Lower lobe of right lung (tissue), 2 donors: Measurements from ENCODE around the gene PIAS3. TPM values are rescaled to one million over a fixed set of nuclear protein-coding genes. Genes with fewer than 3 reads are reported as not detected.
"Not testable (repeated sequence)": the region's sequence is repeated elsewhere in the genome, so short reads cannot be mapped to it uniquely, and the experiment has no call there.

ENCODE experiments used
- ATAC-seq, 2 donors: fragments of 200-7000 bp; cut with Tn5 transposase; one replicate each; pipeline ENCODE4 v1.9.1; 2020 to 2022; ENCODE audit warnings: mild to moderate bottlenecking in 2 of 2, moderate library complexity in 2 of 2
- DNase-seq: peaks from one replicate; pipeline ENCODE4 v3.0.0-alpha.2; 2020
- H3K27ac ChIP-seq: fragments of 200-600 bp; one replicate; pipeline ENCODE4 v1.8.0; 2022
- H3K27me3 ChIP-seq: fragments of 200-600 bp; one replicate; pipeline ENCODE4 v1.8.0; 2022; ENCODE audit warnings: low read depth
- H3K36me3 ChIP-seq: fragments of 200-600 bp; one replicate; pipeline ENCODE4 v1.8.0; 2022; ENCODE audit warnings: mild to moderate bottlenecking
- H3K4me1 ChIP-seq: fragments of 200-600 bp; one replicate; pipeline ENCODE4 v1.8.0; 2022
- H3K4me3 ChIP-seq: fragments of 200-600 bp; one replicate; pipeline ENCODE4 v1.8.0; 2022; ENCODE audit warnings: mild to moderate bottlenecking
- H3K9me3 ChIP-seq: fragments of 200-600 bp; one replicate; pipeline ENCODE4 v1.8.0; 2022
- intact Hi-C: fragments of 100-400 bp; cut with DNase I; formaldehyde crosslinking; loops from one replicate; pipeline ENCODE4 v1.11.0; 2022
- total RNA-seq: library from RNA; stranded (reverse); fragmentation: NEBNext Ultra II Directional; extraction: Animal tissue kit (Norgen Biotek cat#: 25700); gene quantifications from one replicate; pipeline ENCODE4 v1.2.1, GENCODE V29; 2021
- TF ChIP-seq, protein P1 (sequence below): fragments of 200-600 bp; IDR thresholded peaks from one replicate; pipeline ENCODE4 v1.8.0; 2022; ENCODE audit warnings: antibody characterized with exemption, mild to moderate bottlenecking
- donor health status: DM: no; HTN: yes; CAD: no; lungs with severe emphysema.

PIAS3 gene
- total RNA-seq, 1 donor from 2014 or later = 27.7 TPM

DNA sequence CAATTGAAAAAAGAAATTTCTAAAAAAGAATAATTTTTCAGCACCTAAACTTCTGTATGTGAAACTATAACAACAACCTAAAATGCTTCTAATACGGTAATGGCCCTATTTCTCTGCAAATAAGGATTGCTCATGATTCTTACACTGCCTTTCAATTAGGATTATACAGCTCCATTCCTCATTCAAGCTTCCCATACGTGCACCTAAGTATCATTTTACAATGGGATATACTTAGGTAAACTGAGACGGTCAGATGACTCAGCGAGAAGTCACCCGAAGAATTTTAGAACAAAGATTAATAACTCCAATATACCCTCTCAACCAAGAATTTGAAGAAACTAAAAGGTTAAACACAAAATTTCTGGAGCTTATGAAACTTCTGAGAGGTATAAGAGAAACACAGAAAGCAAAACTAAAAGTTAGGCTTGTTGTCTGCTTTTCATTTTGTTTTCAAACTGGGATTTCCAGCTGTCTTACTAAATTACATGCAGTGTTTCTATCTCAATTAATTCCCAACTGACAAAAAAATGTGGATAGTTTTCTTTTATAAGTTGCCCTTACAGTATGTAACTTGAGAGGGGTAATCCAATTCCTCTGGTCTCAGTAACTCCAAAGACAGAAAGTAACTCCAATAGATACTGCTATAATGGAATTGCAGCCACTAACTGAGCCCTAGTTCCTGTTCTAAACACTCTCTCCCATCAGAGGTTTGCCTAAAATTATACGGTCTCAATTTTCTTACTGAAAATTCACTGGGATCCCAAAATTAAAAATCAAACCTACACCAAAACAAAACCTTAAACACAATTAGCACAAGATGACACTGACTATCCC, 45.7 kb downstream of the PIAS3 start:
- DNase-seq, H3K9me3 ChIP-seq, intact Hi-C loops, H3K27me3 ChIP-seq, H3K27ac ChIP-seq, H3K36me3 ChIP-seq, ATAC-seq, H3K4me1 ChIP-seq, H3K4me3 ChIP-seq: not testable (repeated sequence)

DNA sequence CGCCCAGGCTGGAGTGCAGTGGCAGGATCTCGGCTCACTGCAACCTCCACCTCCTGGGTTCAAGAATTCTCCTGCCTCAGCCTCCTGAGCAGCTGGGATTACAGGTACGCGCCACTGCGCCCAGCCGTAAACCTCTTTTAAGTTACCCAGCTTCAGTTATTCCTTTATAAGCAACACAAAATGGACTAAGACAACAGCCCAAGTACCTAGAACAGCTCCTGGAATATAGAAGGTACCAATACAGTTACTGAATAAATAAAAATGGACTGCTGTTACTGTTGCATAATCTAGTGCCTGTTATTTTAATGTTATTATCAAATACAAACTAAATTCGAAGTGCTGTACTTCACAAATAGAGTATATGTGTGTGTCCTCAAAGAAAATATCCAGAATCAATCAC, 52.0 kb downstream of the PIAS3 start:
- Histone ChIP-seq H3K27ac (no peak overlapping the region), H3K27me3 (no peaks in the 10 kb centered on the region), H3K36me3 (no peaks in the 10 kb centered on the region), H3K9me3 (no peaks in the 10 kb centered on the region), H3K4me1 (peaks cover 18% of the 10 kb centered on the region), H3K4me3 (no peak overlapping the region)
- intact Hi-C loops = no loop called here
- TF ChIP-seq, protein P1, sequence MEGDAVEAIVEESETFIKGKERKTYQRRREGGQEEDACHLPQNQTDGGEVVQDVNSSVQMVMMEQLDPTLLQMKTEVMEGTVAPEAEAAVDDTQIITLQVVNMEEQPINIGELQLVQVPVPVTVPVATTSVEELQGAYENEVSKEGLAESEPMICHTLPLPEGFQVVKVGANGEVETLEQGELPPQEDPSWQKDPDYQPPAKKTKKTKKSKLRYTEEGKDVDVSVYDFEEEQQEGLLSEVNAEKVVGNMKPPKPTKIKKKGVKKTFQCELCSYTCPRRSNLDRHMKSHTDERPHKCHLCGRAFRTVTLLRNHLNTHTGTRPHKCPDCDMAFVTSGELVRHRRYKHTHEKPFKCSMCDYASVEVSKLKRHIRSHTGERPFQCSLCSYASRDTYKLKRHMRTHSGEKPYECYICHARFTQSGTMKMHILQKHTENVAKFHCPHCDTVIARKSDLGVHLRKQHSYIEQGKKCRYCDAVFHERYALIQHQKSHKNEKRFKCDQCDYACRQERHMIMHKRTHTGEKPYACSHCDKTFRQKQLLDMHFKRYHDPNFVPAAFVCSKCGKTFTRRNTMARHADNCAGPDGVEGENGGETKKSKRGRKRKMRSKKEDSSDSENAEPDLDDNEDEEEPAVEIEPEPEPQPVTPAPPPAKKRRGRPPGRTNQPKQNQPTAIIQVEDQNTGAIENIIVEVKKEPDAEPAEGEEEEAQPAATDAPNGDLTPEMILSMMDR = no peak
- no peak for DNase-seq
- no peak for ATAC-seq

DNA sequence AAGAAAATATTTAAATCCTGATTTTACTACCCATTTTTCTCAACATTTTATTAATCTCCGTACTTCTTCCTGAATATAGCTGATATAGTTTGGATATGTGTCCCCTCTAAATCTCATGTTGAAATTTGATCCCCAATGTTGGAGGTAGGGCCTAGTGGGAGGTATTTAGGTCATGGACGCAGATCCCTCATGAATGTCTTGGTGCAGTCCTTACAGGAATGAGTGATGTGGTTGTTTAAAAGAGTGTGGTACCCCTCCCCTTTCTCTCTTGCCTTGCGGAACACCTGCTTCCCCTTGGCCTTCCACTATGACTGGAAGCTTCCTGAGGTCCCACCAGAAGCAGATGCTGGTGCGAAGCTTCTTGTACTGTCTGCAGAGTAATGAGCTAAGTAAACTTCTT, 52.5 kb downstream of the PIAS3 start:
- no peak for ATAC-seq

DNA sequence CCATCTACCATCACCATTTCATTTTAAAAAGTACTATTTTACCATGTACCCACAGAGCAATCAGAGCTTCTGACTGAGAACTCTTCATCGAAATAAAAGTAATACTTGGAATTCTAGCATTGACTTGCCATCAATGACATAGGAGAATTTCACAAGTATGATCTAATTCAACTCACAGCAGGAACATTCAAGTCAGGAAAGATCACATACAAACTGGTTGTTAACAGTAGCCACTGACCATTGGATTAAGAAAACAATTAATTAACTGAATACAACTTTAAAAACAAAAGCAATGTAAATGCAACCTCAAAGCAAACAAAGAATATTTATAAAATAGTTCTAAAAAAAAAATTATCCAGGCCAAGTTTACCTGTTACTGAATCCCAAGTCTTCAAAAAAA, 53.8 kb downstream of the PIAS3 start:
- H3K4me3 ChIP-seq = no peak overlapping the region
- intact Hi-C loops = no loop called here
- H3K4me1 ChIP-seq = peaks cover 27% of the 10 kb centered on the region
- H3K36me3 ChIP-seq = no peaks in the 10 kb centered on the region
- no peaks in the 10 kb centered on the region for H3K9me3 ChIP-seq
- H3K27me3 ChIP-seq = no peaks in the 10 kb centered on the region
- TF ChIP-seq, protein P1 = no peak
- DNase-seq = no peak
- no peak overlapping the region for H3K27ac ChIP-seq
- no peak for ATAC-seq

More for the DNA sequence above, 52.5 kb downstream of the PIAS3 start:
- TF ChIP-seq, protein P1 = no peak
- intact Hi-C loops = no loop called here
- Histone ChIP-seq H3K9me3 (no peaks in the 10 kb centered on the region), H3K4me3 (no peak overlapping the region), H3K27me3 (no peaks in the 10 kb centered on the region), H3K36me3 (no peaks in the 10 kb centered on the region), H3K4me1 (peaks cover 18% of the 10 kb centered on the region), H3K27ac (no peak overlapping the region)
- no peak for DNase-seq

DNA sequence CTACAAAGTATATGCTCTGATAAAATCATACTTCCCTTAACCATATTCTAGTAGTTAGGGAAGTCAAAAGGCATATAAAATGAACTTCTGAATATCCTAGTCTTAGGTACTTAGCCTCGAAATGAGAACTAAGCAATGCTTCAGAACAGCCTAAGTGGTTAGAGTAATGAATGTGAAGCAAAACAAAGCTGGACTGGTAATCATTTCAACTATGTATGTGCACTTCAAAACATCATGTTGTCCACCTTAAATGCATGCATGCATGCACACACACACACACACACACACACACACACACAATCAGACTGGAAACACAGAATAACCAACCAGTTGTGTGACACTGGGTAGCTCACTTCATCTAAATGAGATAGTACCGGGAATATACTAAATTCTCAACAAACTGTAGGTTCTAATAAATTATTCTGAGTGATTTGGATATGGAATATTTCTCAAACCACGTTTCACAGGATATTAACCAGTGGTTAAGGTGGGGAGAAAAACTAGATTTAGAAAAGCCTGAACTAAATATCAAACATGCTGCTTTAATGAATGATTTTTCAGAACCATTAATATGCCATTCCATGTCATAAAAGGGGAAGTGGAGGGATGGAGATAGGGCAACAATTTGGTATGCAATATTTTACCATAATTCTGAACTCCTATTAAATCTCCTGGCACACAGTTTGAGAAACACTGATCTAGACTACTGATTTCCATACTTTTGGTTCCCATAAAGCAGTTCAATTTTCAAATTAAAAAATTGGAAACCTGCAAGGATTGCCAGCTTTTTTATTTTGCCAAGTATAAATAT, 54.4 kb downstream of the PIAS3 start:
- TF ChIP-seq, protein P1 = no peak
- Histone ChIP-seq H3K4me1 (peaks cover 27% of the 10 kb centered on the region), H3K4me3 (no peak overlapping the region), H3K27ac (no peak overlapping the region), H3K36me3 (no peaks in the 10 kb centered on the region), H3K27me3 (no peaks in the 10 kb centered on the region), H3K9me3 (no peaks in the 10 kb centered on the region)
- DNase-seq (no peak), ATAC-seq (no peak)
- intact Hi-C loops = no loop called here

DNA sequence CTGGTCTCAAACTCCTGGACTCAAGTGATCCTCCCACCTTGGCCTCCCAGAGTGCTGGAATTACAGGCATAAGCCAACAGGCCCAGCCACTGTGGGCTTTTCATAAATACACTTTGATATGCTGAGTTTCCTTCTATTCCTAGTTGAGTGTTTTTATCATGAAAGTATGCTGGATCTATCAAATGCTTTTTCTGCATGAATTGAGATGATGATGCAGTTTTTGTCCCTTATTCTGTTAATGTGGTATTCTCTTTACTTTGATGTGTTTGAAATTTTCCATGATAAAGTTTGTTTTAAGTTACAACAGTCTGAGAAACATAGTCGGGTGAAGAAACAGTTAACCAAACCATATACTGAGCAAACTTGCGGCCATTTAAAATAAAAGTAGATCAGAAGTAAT, 59.1 kb downstream of the PIAS3 start:
- H3K36me3 ChIP-seq = no peaks in the 10 kb centered on the region
- no peak overlapping the region for H3K4me3 ChIP-seq
- peaks cover 23% of the 10 kb centered on the region for H3K4me1 ChIP-seq
- ATAC-seq (no peak), DNase-seq (no peak)
- intact Hi-C loops = no loop called here
- TF ChIP-seq, protein P1 = no peak
- H3K27me3 ChIP-seq = no peaks in the 10 kb centered on the region
- H3K9me3 ChIP-seq = peaks cover 10% of the 10 kb centered on the region
- no peak overlapping the region for H3K27ac ChIP-seq
